SK-N-SH (cell line): ENCODE data around the gene VWF.

Experiments
- RFX5 ChIP-seq: IDR thresholded peaks from 2 replicates; pipeline ENCODE4 v1.6.1; 2012; ENCODE audit warnings: mild to moderate bottlenecking, improper control_type of control experiment, low read length
- SIN3A ChIP-seq: IDR thresholded peaks from 2 replicates; pipeline ENCODE4 v1.6.1; 2012; ENCODE audit warnings: low read depth, mild to moderate bottlenecking, low read length, moderate library complexity, borderline replicate concordance
- YY1 ChIP-seq: IDR thresholded peaks from 2 replicates; pipeline ENCODE4 v1.4.0; 2012; ENCODE audit warnings: low read depth, mild to moderate bottlenecking
- TF ChIP-seq, protein P1 (sequence below): fragments of 200-600 bp; sonication (generic); IDR thresholded peaks from 2 replicates; pipeline ENCODE4 v1.6.1; 2017; ENCODE audit warnings: antibody characterized with exemption, mild to moderate bottlenecking, moderate library complexity
- TF ChIP-seq, protein P2 (sequence below): IDR thresholded peaks from 2 replicates; pipeline ENCODE4 v1.4.0; 2012; ENCODE audit warnings: low read depth, borderline replicate concordance

DNA sequence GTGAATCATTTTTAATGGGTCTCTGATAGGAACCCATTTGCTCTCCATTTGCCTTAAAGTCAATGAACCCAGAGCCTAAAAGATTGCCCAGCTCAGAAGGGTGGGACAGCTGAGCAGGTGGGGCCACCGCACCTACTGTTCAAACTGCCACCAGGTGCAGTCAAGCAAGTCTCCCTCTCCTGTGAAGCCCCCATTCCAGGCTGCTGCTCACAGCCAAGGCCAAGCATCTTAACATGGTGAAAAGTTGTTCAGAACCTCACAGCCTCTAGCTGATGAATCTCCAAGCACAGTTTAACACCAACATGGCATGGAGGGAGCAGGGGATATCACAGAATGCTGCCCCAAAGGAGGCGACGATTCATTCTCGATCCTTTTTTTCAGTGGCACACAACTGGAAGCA is 209.0 kb downstream of the VWF start:
- TF ChIP-seq YY1 (no peak), SIN3A (no peak), RFX5 (no peak)
- TF ChIP-seq, protein P1, sequence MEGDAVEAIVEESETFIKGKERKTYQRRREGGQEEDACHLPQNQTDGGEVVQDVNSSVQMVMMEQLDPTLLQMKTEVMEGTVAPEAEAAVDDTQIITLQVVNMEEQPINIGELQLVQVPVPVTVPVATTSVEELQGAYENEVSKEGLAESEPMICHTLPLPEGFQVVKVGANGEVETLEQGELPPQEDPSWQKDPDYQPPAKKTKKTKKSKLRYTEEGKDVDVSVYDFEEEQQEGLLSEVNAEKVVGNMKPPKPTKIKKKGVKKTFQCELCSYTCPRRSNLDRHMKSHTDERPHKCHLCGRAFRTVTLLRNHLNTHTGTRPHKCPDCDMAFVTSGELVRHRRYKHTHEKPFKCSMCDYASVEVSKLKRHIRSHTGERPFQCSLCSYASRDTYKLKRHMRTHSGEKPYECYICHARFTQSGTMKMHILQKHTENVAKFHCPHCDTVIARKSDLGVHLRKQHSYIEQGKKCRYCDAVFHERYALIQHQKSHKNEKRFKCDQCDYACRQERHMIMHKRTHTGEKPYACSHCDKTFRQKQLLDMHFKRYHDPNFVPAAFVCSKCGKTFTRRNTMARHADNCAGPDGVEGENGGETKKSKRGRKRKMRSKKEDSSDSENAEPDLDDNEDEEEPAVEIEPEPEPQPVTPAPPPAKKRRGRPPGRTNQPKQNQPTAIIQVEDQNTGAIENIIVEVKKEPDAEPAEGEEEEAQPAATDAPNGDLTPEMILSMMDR = no peak
- TF ChIP-seq, protein P2, sequence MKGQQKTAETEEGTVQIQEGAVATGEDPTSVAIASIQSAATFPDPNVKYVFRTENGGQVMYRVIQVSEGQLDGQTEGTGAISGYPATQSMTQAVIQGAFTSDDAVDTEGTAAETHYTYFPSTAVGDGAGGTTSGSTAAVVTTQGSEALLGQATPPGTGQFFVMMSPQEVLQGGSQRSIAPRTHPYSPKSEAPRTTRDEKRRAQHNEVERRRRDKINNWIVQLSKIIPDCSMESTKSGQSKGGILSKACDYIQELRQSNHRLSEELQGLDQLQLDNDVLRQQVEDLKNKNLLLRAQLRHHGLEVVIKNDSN = no peak
